H1 (cell line): ENCODE results near the gene TMEM72. TPM values are rescaled to one million over a fixed set of nuclear protein-coding genes. Genes with fewer than 3 reads are reported as not detected.

Experiments used
- CTCF ChIA-PET: fragments of 300-600 bp; sonication (Branson Sonifier 250); formaldehyde crosslinking; loops from one replicate; lab custom pipeline; 2021; ENCODE audit not compliant: partially characterized antibody; lab: Charles Lee
- POLR2A ChIA-PET: fragments of 300-600 bp; sonication (Branson Sonifier 250); formaldehyde crosslinking; loops from one replicate; lab custom pipeline; 2021; ENCODE audit warnings: inconsistent platforms; ENCODE audit not compliant: partially characterized antibody; lab: Charles Lee
- DNase-seq, 2 experiments: peaks; one replicate each; pipeline versions ENCODE4 v3.0.0 to v3.0.0-alpha.2; 2010 to 2022; ENCODE audit warnings: low spot score in 2 of 2, low read depth in 1 of 2, mixed read lengths in 1 of 2
- FAIRE-seq: peaks from 2 replicates; lab custom pipeline; 2011; peaks lifted over from hg19 to GRCh38; lab: Jason Lieb, UNC
- H2AFZ ChIP-seq: 2 replicates; pipeline ENCODE4 v1.8.1; 2012; ENCODE audit warnings: low read length, inconsistent platforms
- H2AK5ac ChIP-seq: 2 replicates; pipeline ENCODE4 v1.6.1; 2013; ENCODE audit warnings: low read depth, low read length
- H2BK120ac ChIP-seq: replicated peaks from 2 replicates; pipeline ENCODE3; 2013; ENCODE audit warnings: low read depth, low read length, inconsistent platforms
- H2BK12ac ChIP-seq: 2 replicates; pipeline ENCODE4 v1.6.1; 2013; ENCODE audit warnings: low read depth, low read length
- H2BK15ac ChIP-seq: 2 replicates; pipeline ENCODE4 v1.6.1; 2013; ENCODE audit warnings: low read length
- H2BK20ac ChIP-seq: 2 replicates; pipeline ENCODE4 v1.6.1; 2013; ENCODE audit warnings: low read length
- H2BK5ac ChIP-seq: 2 replicates; pipeline ENCODE4 v1.6.1; 2013; ENCODE audit warnings: low read depth, low read length
- H3K14ac ChIP-seq: 2 replicates; pipeline ENCODE4 v1.6.1; 2013; ENCODE audit warnings: inconsistent platforms; ENCODE audit not compliant: insufficient read length
- H3K18ac ChIP-seq: 2 replicates; pipeline ENCODE4 v1.6.1; 2013; ENCODE audit warnings: low read length; ENCODE audit errors: extremely low read depth
- H3K23ac ChIP-seq: 2 replicates; pipeline ENCODE4 v1.6.1; 2013; ENCODE audit warnings: inconsistent platforms; ENCODE audit not compliant: insufficient read length
- H3K23me2 ChIP-seq: 2 replicates; pipeline ENCODE4 v1.6.1; 2013; ENCODE audit warnings: low read depth, low read length
- H3K27ac ChIP-seq: 2 replicates; pipeline ENCODE4 v1.6.1; 2011; ENCODE audit warnings: low read depth, low read length, inconsistent platforms
- H3K27me3 ChIP-seq, 4 experiments: replicated peaks in 1 of 4; 1 replicate in 1 of 4; 2 replicates in 3 of 4; pipeline versions ENCODE4 v1.6.1 to v1.8.1; 2011 to 2013; ENCODE audit warnings: low read length in 3 of 4, mild to moderate bottlenecking in 3 of 4, inconsistent platforms in 2 of 4, mixed read lengths in 2 of 4, moderate library complexity in 1 of 4; ENCODE audit not compliant: control insufficient read depth in 3 of 4, insufficient read depth in 3 of 4; ENCODE audit errors: extremely low read depth in 1 of 4
- H3K36me3 ChIP-seq, 4 experiments: 2 replicates each; pipeline versions ENCODE4 v1.6.1 to v1.8.1; 2011 to 2013; ENCODE audit warnings: mild to moderate bottlenecking in 4 of 4, low read length in 3 of 4, moderate library complexity in 2 of 4, control low read depth in 1 of 4, inconsistent platforms in 1 of 4; ENCODE audit not compliant: insufficient read depth in 4 of 4, control insufficient read depth in 2 of 4
- H3K4ac ChIP-seq: replicated peaks from 2 replicates; pipeline ENCODE3; 2013; ENCODE audit warnings: low read length, low read depth, mixed read lengths, inconsistent platforms; ENCODE audit not compliant: insufficient read length
- H3K4me1 ChIP-seq, 4 experiments: replicated peaks in 1 of 4; 1 replicate in 1 of 4; 2 replicates in 3 of 4; pipeline versions ENCODE4 v1.6.1 to v1.8.1; 2011 to 2013; ENCODE audit warnings: low read length in 3 of 4, inconsistent platforms in 2 of 4, mixed read lengths in 1 of 4; ENCODE audit not compliant: insufficient read depth in 4 of 4, control insufficient read depth in 3 of 4
- H3K4me2 ChIP-seq, 2 experiments: 2 replicates each; pipeline versions ENCODE4 v1.6.1 to v1.8.1; 2011 to 2013; ENCODE audit warnings: low read depth in 2 of 2, low read length in 2 of 2, control low read depth in 1 of 2, inconsistent platforms in 1 of 2, mild to moderate bottlenecking in 1 of 2; ENCODE audit not compliant: insufficient read depth in 1 of 2
- H3K4me3 ChIP-seq, 4 experiments: fragments of 200-600, 300-600 bp in 1 of 4; sonication (generic), shearing (Covaris generic), sonication (Bioruptor Twin) in 1 of 4; 2 replicates each; pipeline versions ENCODE4 v1.5.1 to v1.8.1; 2011 to 2016; ENCODE audit warnings: low read length in 4 of 4, low read depth in 3 of 4, control low read depth in 2 of 4, inconsistent platforms in 2 of 4, mild to moderate bottlenecking in 2 of 4, mixed read lengths in 1 of 4, moderate library complexity in 1 of 4; ENCODE audit not compliant: insufficient read depth in 2 of 4; ENCODE audit errors: extremely low read depth in 1 of 4
- H3K56ac ChIP-seq: replicated peaks from 2 replicates; pipeline ENCODE3; 2013; ENCODE audit warnings: low read depth, mild to moderate bottlenecking, mixed read lengths, low read length, inconsistent platforms; ENCODE audit not compliant: insufficient read length
- H3K79me1 ChIP-seq: 2 replicates; pipeline ENCODE4 v1.6.1; 2013; ENCODE audit warnings: low read depth, low read length, control low read depth
- H3K79me2 ChIP-seq, 2 experiments: 2 replicates each; pipeline versions ENCODE4 v1.6.1 to v1.8.1; 2012 to 2013; ENCODE audit warnings: low read length in 2 of 2, mild to moderate bottlenecking in 2 of 2, inconsistent platforms in 1 of 2; ENCODE audit not compliant: insufficient read depth in 2 of 2, control insufficient read depth in 1 of 2
- H3K9ac ChIP-seq, 4 experiments: replicated peaks in 1 of 4; 1 replicate in 1 of 4; 2 replicates in 3 of 4; pipeline versions ENCODE4 v1.6.1 to v1.8.1; 2011 to 2013; ENCODE audit warnings: low read depth in 3 of 4, low read length in 3 of 4, control low read depth in 2 of 4, mild to moderate bottlenecking in 2 of 4, moderate library complexity in 2 of 4, inconsistent platforms in 1 of 4; ENCODE audit errors: extremely low read depth in 1 of 4
- H3K9me3 ChIP-seq, 2 experiments: 2 replicates each; pipeline versions ENCODE4 v1.6.1 to v1.8.1; 2012 to 2013; ENCODE audit warnings: mild to moderate bottlenecking in 2 of 2, moderate library complexity in 2 of 2, control low read depth in 1 of 2, inconsistent platforms in 1 of 2, low read depth in 1 of 2, low read length in 1 of 2, mixed read lengths in 1 of 2; ENCODE audit not compliant: insufficient read depth in 2 of 2
- H4K20me1 ChIP-seq, 2 experiments: replicated peaks in 1 of 2; 2 replicates each; pipeline versions ENCODE3 to v1.8.1; 2011 to 2013; ENCODE audit warnings: inconsistent platforms in 2 of 2, low read length in 2 of 2, mild to moderate bottlenecking in 1 of 2; ENCODE audit not compliant: insufficient read depth in 2 of 2, control insufficient read depth in 1 of 2
- H4K5ac ChIP-seq: 2 replicates; pipeline ENCODE4 v1.6.1; 2013; ENCODE audit warnings: low read length, low read depth, mixed read lengths, inconsistent platforms; ENCODE audit not compliant: insufficient read length
- H4K8ac ChIP-seq: 2 replicates; pipeline ENCODE4 v1.8.0; 2013; ENCODE audit warnings: mild to moderate bottlenecking, moderate library complexity, low read length, inconsistent platforms; ENCODE audit not compliant: insufficient read depth; ENCODE audit errors: extremely low read depth
- H4K91ac ChIP-seq: replicated peaks from 2 replicates; pipeline ENCODE3; 2013; ENCODE audit warnings: low read length, mixed read lengths, inconsistent platforms; ENCODE audit not compliant: insufficient read length
- CEBPB ChIP-seq: IDR thresholded peaks from 2 replicates; pipeline ENCODE4 v1.6.1; 2012; ENCODE audit warnings: low read depth, low read length
- KDM1A ChIP-seq: fragments of 200-600, 300-600 bp; sonication (generic); IDR thresholded peaks from 2 replicates; pipeline ENCODE4 v1.7.1; 2016; ENCODE audit warnings: mild to moderate bottlenecking, low read length, borderline replicate concordance
- NRF1 ChIP-seq: IDR thresholded peaks from 2 replicates; pipeline ENCODE4 v1.6.1; 2011; ENCODE audit warnings: mild to moderate bottlenecking, low read depth, low read length, improper control_type of control experiment
- ZNF274 ChIP-seq: IDR thresholded peaks from 2 replicates; pipeline ENCODE4 v1.7.0; 2012; ENCODE audit warnings: low read length, borderline replicate concordance; ENCODE audit errors: extremely low read depth
- WGBS, 2 experiments: shearing (Covaris generic) in 1 of 2; methylation state at CpG; one replicate each; pipeline versions ENCODE4 v1.1.6 to v1.1.7; 2013 to 2015; ENCODE audit warnings: low lambda C conversion rate in 2 of 2, mixed read lengths in 2 of 2, inconsistent platforms in 1 of 2, low coverage in 1 of 2, missing lambda C conversion rate in 1 of 2; ENCODE audit not compliant: insufficient replicate concordance in 2 of 2, insufficient coverage in 1 of 2, insufficient read length in 1 of 2; ENCODE audit errors: extremely low coverage in 1 of 2, missing lambda C conversion rate in 1 of 2; 5-methylcytosine and 5-hydroxymethylcytosine counted together
- polyA plus RNA-seq, 7 experiments: library from polyadenylated mRNA; depleted of rRNA in 3 of 7; stranded (reverse) in 5 of 7; unstranded in 2 of 7; fragments of >200 nt in 5 of 7; fragments of 200-250 nt in 2 of 7; gene quantifications; 1 replicate in 5 of 7; 2 replicates in 1 of 7; 4 replicates in 1 of 7; pipeline versions ENCODE4 v1.2.1 to v1.2.3, GENCODE V29; 2011 to 2013; ENCODE audit warnings: missing spikeins in 2 of 7, mixed read lengths in 2 of 7
- total RNA-seq: library from RNA; stranded (reverse); fragmentation: NEBNext Ultra II Directional; extraction: Animal tissue kit (Norgen Biotek cat#: 25700); gene quantifications from 2 replicates; pipeline ENCODE4 v1.2.1, GENCODE V29; 2021

The TMEM72 gene
- total and polyA plus RNA-seq, 2 of the 8 experiments (the other 6 are each of a cell fraction or from before 2014, with no cell fraction given), result not detected

- Histone ChIP-seq H3K79me1 (no peaks in the 10 kb centered on the region), H3K9ac (no peak overlapping the region), H2BK15ac (no peak overlapping the region), H2BK120ac (no peak overlapping the region), H3K4ac (no peak overlapping the region), H4K20me1 (no peaks in the 10 kb centered on the region), H3K9me3 (no peaks in the 10 kb centered on the region), H3K4me1 (no peaks in the 10 kb centered on the region), H3K27me3 (0 out of 7 replicates have a peak, but pooled peaks cover 0 to 2% (median 0%) of the 10 kb centered on the region in 4 experiments), H2BK12ac (no peak overlapping the region), H2AK5ac (no peak overlapping the region), H2BK5ac (no peak overlapping the region), H3K79me2 (no peaks in the 10 kb centered on the region), H3K36me3 (no peaks in the 10 kb centered on the region), H4K91ac (no peak overlapping the region), H3K18ac (no peak overlapping the region), H2AFZ (no peak overlapping the region), H4K5ac (no peak overlapping the region), H3K27ac (no peak overlapping the region), H3K56ac (no peak overlapping the region), H3K4me3 (no peak overlapping the region), H3K14ac (no peak overlapping the region), H3K4me2 (no peak overlapping the region), H2BK20ac (no peak overlapping the region), H4K8ac (no peak overlapping the region), H3K23me2 (no peaks in the 10 kb centered on the region), H3K23ac (no peak overlapping the region)
- ChIA-PET POLR2A (interaction anchor here (1.0 kb wide), 1 partner anchor 16 kb away, joined by 3 read pairs; no protein-coding TSS in a partner anchor), CTCF (no interaction called here)
- FAIRE-seq, result no peak
- TF ChIP-seq KDM1A (no peak), CEBPB (no peak), ZNF274 (no peak), NRF1 (no peak)
- DNase-seq, result no peak
- WGBS, 2 experiments, result 87% methylated on average over 1 of the region's 1 CpG; no CpG with 5 or more reads in 1 of the 2 experiments
Measured at GRCh38 chr10:44891721-44892120, 19.4 kb upstream of the TMEM72 start.
